Activated CD8-positive, alpha-beta T cell treated with anti-CD3 and anti-CD28 coated beads, Interleukin-2, amount 10 ng/mL, durations not matched to agents 7 days and 5 days (primary cell): Measurements from ENCODE around the gene R3HCC1L. TPM values are rescaled to one million over a fixed set of nuclear protein-coding genes. Genes with fewer than 3 reads are reported as not detected.

Source experiments
- ATAC-seq: fragments of 150-1000 bp; cut with Tn5 transposase; one replicate; pipeline ENCODE4 v1.10.0; 2021; ENCODE audit warnings: moderate library complexity
- CTCF ChIA-PET: fragments of 350-600 bp; sonication (Branson Sonifier 250); formaldehyde crosslinking; loops from one replicate; lab custom pipeline; 2021; ENCODE audit warnings: antibody characterized with exemption; lab: Charles Lee
- POLR2A ChIA-PET: fragments of 350-600 bp; sonication (Branson Sonifier 250); formaldehyde crosslinking; loops from one replicate; lab custom pipeline; 2021; ENCODE audit warnings: antibody characterized with exemption; lab: Charles Lee
- DNase-seq: peaks from one replicate; pipeline ENCODE4 v3.0.0-alpha.2; 2020
- H3K27ac Mint-ChIP-seq: one replicate; pipeline ENCODE4 v1.8.0; 2021; ENCODE audit warnings: mild to moderate bottlenecking, mixed read lengths
- H3K27me3 Mint-ChIP-seq: one replicate; pipeline ENCODE4 v1.8.0; 2021; ENCODE audit warnings: low read depth, mixed read lengths
- H3K36me3 Mint-ChIP-seq: one replicate; pipeline ENCODE4 v1.8.0; 2021; ENCODE audit warnings: low read depth, mixed read lengths
- H3K4me1 Mint-ChIP-seq: one replicate; pipeline ENCODE4 v1.8.0; 2021; ENCODE audit warnings: low read depth, mixed read lengths
- H3K4me3 Mint-ChIP-seq: one replicate; pipeline ENCODE4 v1.8.0; 2021; ENCODE audit warnings: mild to moderate bottlenecking, mixed read lengths
- H3K9me3 Mint-ChIP-seq: one replicate; pipeline ENCODE4 v1.8.0; 2022; ENCODE audit warnings: mixed read lengths; ENCODE audit not compliant: insufficient read depth
- total RNA-seq, 2 experiments: library from RNA; stranded (reverse); gene quantifications; one replicate each; pipeline ENCODE4 v1.2.3, GENCODE V29; 2021

The R3HCC1L gene
- total RNA-seq, 2 experiments from 2014 or later = 18.2 to 20.3 TPM

- H3K27ac Mint-ChIP-seq = no peak overlapping the region
- peaks cover 7% of the 10 kb centered on the region for H3K4me1 Mint-ChIP-seq
- peak; percentile 20 for DNase-seq
- ChIA-PET CTCF (interaction anchor here (1.4 kb wide), 1 partner anchor 71 kb away, joined by 3 read pairs; no protein-coding TSS in a partner anchor), POLR2A (no interaction called here)
- H3K36me3 Mint-ChIP-seq = no peaks in the 10 kb centered on the region
- ATAC-seq = no peak
- H3K9me3 Mint-ChIP-seq = no peaks in the 10 kb centered on the region
- peaks cover 23% of the 10 kb centered on the region for H3K27me3 Mint-ChIP-seq
- H3K4me3 Mint-ChIP-seq = no peak overlapping the region
These were observed 130.1 kb downstream of the R3HCC1L start for GRCh38 chr10:98264378-98265065.

- H3K4me3 Mint-ChIP-seq = no peak overlapping the region
- H3K4me1 Mint-ChIP-seq = peaks cover 7% of the 10 kb centered on the region
- no peaks in the 10 kb centered on the region for H3K9me3 Mint-ChIP-seq
- H3K36me3 Mint-ChIP-seq = no peaks in the 10 kb centered on the region
- ChIA-PET CTCF (no interaction called here), POLR2A (no interaction called here)
- no peak overlapping the region for H3K27ac Mint-ChIP-seq
- DNase-seq = no peak
- ATAC-seq = no peak
- H3K27me3 Mint-ChIP-seq = peaks cover 34% of the 10 kb centered on the region
These were observed 131.2 kb downstream of the R3HCC1L start for GRCh38 chr10:98265403-98266378.

- ChIA-PET CTCF (no interaction called here), POLR2A (no interaction called here)
- Mint-ChIP-seq H3K4me1 (peaks cover 7% of the 10 kb centered on the region), H3K27ac (no peak overlapping the region), H3K9me3 (no peaks in the 10 kb centered on the region), H3K36me3 (no peaks in the 10 kb centered on the region), H3K27me3 (peaks cover 39% of the 10 kb centered on the region), H3K4me3 (no peak overlapping the region)
- ATAC-seq (no peak), DNase-seq (no peak)
These were observed 132.2 kb downstream of the R3HCC1L start for GRCh38 chr10:98266647-98267046.

- ChIA-PET CTCF (interaction anchor here (1.5 kb wide), 1 partner anchor 42 kb away, joined by 3 read pairs; no protein-coding TSS in a partner anchor), POLR2A (no interaction called here)
- peaks cover 7% of the 10 kb centered on the region for H3K4me1 Mint-ChIP-seq
- peak overlapping the region; percentile 57 for H3K4me3 Mint-ChIP-seq
- DNase-seq = no peak
- no peaks in the 10 kb centered on the region for H3K36me3 Mint-ChIP-seq
- peaks cover 39% of the 10 kb centered on the region for H3K27me3 Mint-ChIP-seq
- no peak overlapping the region for H3K27ac Mint-ChIP-seq
- H3K9me3 Mint-ChIP-seq = no peaks in the 10 kb centered on the region
- ATAC-seq = no peak
These were observed 132.8 kb downstream of the R3HCC1L start for GRCh38 chr10:98267069-98267893.

GRCh38 chr10:98267894-98268693 lies 133.6 kb downstream of the R3HCC1L start, which contains the start of gene LOXL4:
TSS of gene LOXL4 (minus strand) at chr10:98268194. CDS start at chr10:98263019, 5,175 bp downstream.
- ChIA-PET CTCF (interaction anchor here (1.5 kb wide), 1 partner anchor 41 kb away, joined by 3 read pairs; no protein-coding TSS in a partner anchor), POLR2A (no interaction called here)
- H3K4me3 Mint-ChIP-seq = peak within 1 kb of the TSS; percentile 60
- DNase-seq (no peak), ATAC-seq (peak; percentile 61)
- no peaks in the 10 kb centered on the region for H3K9me3 Mint-ChIP-seq
- peaks cover 7% of the 10 kb centered on the region for H3K4me1 Mint-ChIP-seq
- peaks cover 39% of the 10 kb centered on the region for H3K27me3 Mint-ChIP-seq
- no peaks in the 10 kb centered on the region for H3K36me3 Mint-ChIP-seq
- H3K27ac Mint-ChIP-seq = no peak within 1 kb of the TSS

GRCh38 chr10:98268694-98269431 lies 134.4 kb downstream of the R3HCC1L start:
- H3K36me3 Mint-ChIP-seq = no peaks in the 10 kb centered on the region
- no peak overlapping the region for H3K27ac Mint-ChIP-seq
- peak overlapping the region; percentile 60 for H3K4me3 Mint-ChIP-seq
- H3K9me3 Mint-ChIP-seq = no peaks in the 10 kb centered on the region
- CTCF ChIA-PET = interaction anchor here (1.5 kb wide), 1 partner anchor 40 kb away, joined by 3 read pairs; no protein-coding TSS in a partner anchor
- POLR2A ChIA-PET = no interaction called here
- H3K4me1 Mint-ChIP-seq = peaks cover 7% of the 10 kb centered on the region
- DNase-seq (no peak), ATAC-seq (peak; percentile 31)
- H3K27me3 Mint-ChIP-seq = peaks cover 39% of the 10 kb centered on the region

GRCh38 chr10:98269435-98269912 lies 135.0 kb downstream of the R3HCC1L start:
- POLR2A ChIA-PET = interaction anchor here (0.5 kb wide), 1 partner anchor 116 kb away, joined by 3 read pairs; no protein-coding TSS in a partner anchor
- CTCF ChIA-PET = no interaction called here

GRCh38 chr10:98270073-98270740 lies 135.8 kb downstream of the R3HCC1L start:
- no peaks in the 10 kb centered on the region for H3K9me3 Mint-ChIP-seq
- H3K36me3 Mint-ChIP-seq = no peaks in the 10 kb centered on the region
- DNase-seq (no peak), ATAC-seq (no peak)
- peaks cover 4% of the 10 kb centered on the region for H3K4me1 Mint-ChIP-seq
- POLR2A ChIA-PET = interaction anchor here (0.5 kb wide), 1 partner anchor 116 kb away, joined by 3 read pairs; no protein-coding TSS in a partner anchor
- no peak overlapping the region for H3K4me3 Mint-ChIP-seq
- CTCF ChIA-PET = no interaction called here
- H3K27me3 Mint-ChIP-seq = peaks cover 39% of the 10 kb centered on the region
- H3K27ac Mint-ChIP-seq = no peak overlapping the region

More at GRCh38 chr10:98269435-98269912, 135.0 kb downstream of the R3HCC1L start:
- DNase-seq = no peak
- Mint-ChIP-seq H3K36me3 (no peaks in the 10 kb centered on the region), H3K4me3 (no peak overlapping the region), H3K27me3 (peaks cover 39% of the 10 kb centered on the region), H3K4me1 (peaks cover 4% of the 10 kb centered on the region), H3K9me3 (no peaks in the 10 kb centered on the region), H3K27ac (no peak overlapping the region)
- ATAC-seq = no peak

GRCh38 chr10:98270786-98271185 lies 136.3 kb downstream of the R3HCC1L start:
- Mint-ChIP-seq H3K4me3 (no peak overlapping the region), H3K4me1 (peaks cover 4% of the 10 kb centered on the region), H3K36me3 (no peaks in the 10 kb centered on the region), H3K27ac (no peak overlapping the region), H3K27me3 (peaks cover 40% of the 10 kb centered on the region), H3K9me3 (no peaks in the 10 kb centered on the region)
- ChIA-PET CTCF (no interaction called here), POLR2A (no interaction called here)
- DNase-seq = no peak
- no peak for ATAC-seq

- POLR2A ChIA-PET = no interaction called here
- Mint-ChIP-seq H3K9me3 (no peaks in the 10 kb centered on the region), H3K4me3 (no peak overlapping the region), H3K36me3 (no peaks in the 10 kb centered on the region), H3K27me3 (peaks cover 41% of the 10 kb centered on the region), H3K4me1 (peaks cover 4% of the 10 kb centered on the region), H3K27ac (no peak overlapping the region)
- CTCF ChIA-PET = no interaction called here
- DNase-seq (no peak), ATAC-seq (no peak)
These were observed 137.8 kb downstream of the R3HCC1L start for GRCh38 chr10:98272245-98272644.
